ENCODE measurements around the gene FYTTD1.

The FYTTD1 gene

DNA sequence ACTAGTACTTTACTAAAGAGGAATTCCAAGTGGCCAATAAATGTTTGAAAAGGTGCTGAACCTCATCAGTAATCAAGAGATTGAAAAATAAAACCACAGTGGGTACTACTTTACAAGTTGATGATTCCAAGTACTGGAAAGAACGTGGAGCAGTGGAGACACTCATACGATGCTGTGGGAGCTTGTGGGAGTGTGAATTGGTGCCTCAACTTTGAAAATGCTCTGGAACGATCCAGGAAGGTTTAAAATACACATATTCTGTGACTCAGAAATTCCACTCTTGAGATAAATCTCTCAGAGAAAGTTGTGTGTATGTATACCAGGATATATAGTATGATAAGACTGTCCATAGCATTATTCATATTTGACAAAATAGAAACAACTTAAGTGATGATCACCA, 50.7 kb downstream of the FYTTD1 start:
- no peak overlapping the region for H3K9ac ChIP-seq (ENCODE audit: low read depth, low read length, poor library complexity, severe bottlenecking)

DNA sequence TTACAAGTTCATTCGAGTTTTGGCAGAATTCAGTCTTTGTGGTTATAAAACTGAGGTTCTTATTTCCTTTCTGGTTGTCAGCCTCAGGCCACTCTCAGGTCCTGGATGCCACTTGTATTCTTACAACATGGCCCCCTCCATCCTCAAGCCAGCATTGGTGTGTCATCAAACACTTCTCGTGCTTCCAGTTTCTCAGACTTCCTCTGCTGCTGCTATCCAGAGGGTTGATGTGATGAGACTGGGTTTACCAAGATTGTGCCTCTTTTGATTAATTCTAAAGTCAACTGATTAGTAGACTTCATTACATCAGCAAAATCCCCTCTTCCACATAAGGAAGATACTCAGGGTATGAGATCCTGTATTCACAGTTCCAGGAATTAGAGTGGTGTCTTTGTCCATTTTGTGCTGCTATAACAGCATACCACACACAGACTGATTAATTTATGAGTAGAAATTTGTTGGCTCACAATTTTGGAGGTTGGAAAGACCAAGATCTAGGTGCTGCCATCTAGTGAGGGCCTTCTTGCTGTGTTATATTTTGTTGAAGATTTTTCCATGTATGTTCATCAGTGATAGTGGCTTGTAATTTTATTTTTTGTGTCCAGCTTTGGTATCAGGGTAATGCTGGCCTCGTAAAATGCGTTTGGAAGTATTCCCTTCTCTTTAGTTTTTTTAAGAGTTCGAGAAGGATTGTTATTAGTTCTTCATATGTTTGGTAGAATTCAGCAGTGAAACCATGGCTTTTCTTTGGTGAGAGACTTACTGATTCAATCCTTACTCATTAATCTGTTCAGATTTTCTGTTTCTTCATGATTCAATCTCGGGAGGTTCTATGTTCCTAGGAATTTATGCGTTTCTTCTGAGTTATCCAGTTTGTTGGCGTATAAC, 52.5 kb downstream of the FYTTD1 start:
- H3K9me2 ChIP-seq (replicated peaks; ENCODE audit: low read depth, low read length), result no peaks in the 10 kb centered on the region
- peak; percentile 67 for TF ChIP-seq CTCF (conservative IDR thresholded peaks at IDR 0.05; ENCODE audit: low read length)
- TF ChIP-seq EZH2phosphoT487 (IDR thresholded peaks at IDR 0.05; ENCODE audit: borderline replicate concordance), result no peak
- H3K4me2 ChIP-seq (ENCODE audit: low read depth, low read length, poor library complexity, severe bottlenecking), result peak overlapping the region; percentile 81
- H3K9ac ChIP-seq (ENCODE audit: low read depth, low read length, poor library complexity, severe bottlenecking), result peak overlapping the region; percentile 17
- H3K79me2 ChIP-seq (ENCODE audit: insufficient read depth, low read length), result peaks cover 71% of the 10 kb centered on the region
- H2AFZ ChIP-seq (ENCODE audit: low read length), result no peak overlapping the region
- H4K20me1 ChIP-seq (ENCODE audit: insufficient read depth, low read length, poor library complexity, severe bottlenecking), result peaks cover 22% of the 10 kb centered on the region
- no peaks in the 10 kb centered on the region for H3K36me3 ChIP-seq (ENCODE audit: insufficient read depth, low read length)
- H3K9me3 ChIP-seq (ENCODE audit: insufficient read depth, low read depth, low read length), result no peaks in the 10 kb centered on the region
- H3K4me1 ChIP-seq (ENCODE audit: insufficient read depth, low read length, poor library complexity, severe bottlenecking), result peaks cover 33% of the 10 kb centered on the region
- no peaks in the 10 kb centered on the region for H3K27me3 ChIP-seq (ENCODE audit: insufficient read depth, low read length, poor library complexity, severe bottlenecking)
- H3K4me3 ChIP-seq (ENCODE audit: low read length, poor library complexity, severe bottlenecking), result peak overlapping the region; percentile 61
- H3F3A ChIP-seq (ENCODE audit: low read depth), result no peaks in the 10 kb centered on the region

More for the DNA sequence above, 50.7 kb downstream of the FYTTD1 start:
- peaks cover 40% of the 10 kb centered on the region for H3K4me1 ChIP-seq (ENCODE audit: insufficient read depth, low read length, poor library complexity, severe bottlenecking)
- H3K9me3 ChIP-seq (ENCODE audit: insufficient read depth, low read depth, low read length), result no peaks in the 10 kb centered on the region
- H3K4me2 ChIP-seq (ENCODE audit: low read depth, low read length, poor library complexity, severe bottlenecking), result no peak overlapping the region
- no peaks in the 10 kb centered on the region for H3F3A ChIP-seq (ENCODE audit: low read depth)
- no peaks in the 10 kb centered on the region for H3K9me2 ChIP-seq (replicated peaks; ENCODE audit: low read depth, low read length)
- H3K36me3 ChIP-seq (ENCODE audit: insufficient read depth, low read length), result no peaks in the 10 kb centered on the region
- no peak overlapping the region for H3K4me3 ChIP-seq (ENCODE audit: low read length, poor library complexity, severe bottlenecking)
- TF ChIP-seq CTCF (conservative IDR thresholded peaks at IDR 0.05; ENCODE audit: low read length) (no peak), EZH2phosphoT487 (IDR thresholded peaks at IDR 0.05; ENCODE audit: borderline replicate concordance) (no peak)
- peaks cover 26% of the 10 kb centered on the region for H4K20me1 ChIP-seq (ENCODE audit: insufficient read depth, low read length, poor library complexity, severe bottlenecking)
- peaks cover 84% of the 10 kb centered on the region for H3K79me2 ChIP-seq (ENCODE audit: insufficient read depth, low read length)
- H3K27me3 ChIP-seq (ENCODE audit: insufficient read depth, low read length, poor library complexity, severe bottlenecking), result no peaks in the 10 kb centered on the region
- H2AFZ ChIP-seq (ENCODE audit: low read length), result no peak overlapping the region

DNA sequence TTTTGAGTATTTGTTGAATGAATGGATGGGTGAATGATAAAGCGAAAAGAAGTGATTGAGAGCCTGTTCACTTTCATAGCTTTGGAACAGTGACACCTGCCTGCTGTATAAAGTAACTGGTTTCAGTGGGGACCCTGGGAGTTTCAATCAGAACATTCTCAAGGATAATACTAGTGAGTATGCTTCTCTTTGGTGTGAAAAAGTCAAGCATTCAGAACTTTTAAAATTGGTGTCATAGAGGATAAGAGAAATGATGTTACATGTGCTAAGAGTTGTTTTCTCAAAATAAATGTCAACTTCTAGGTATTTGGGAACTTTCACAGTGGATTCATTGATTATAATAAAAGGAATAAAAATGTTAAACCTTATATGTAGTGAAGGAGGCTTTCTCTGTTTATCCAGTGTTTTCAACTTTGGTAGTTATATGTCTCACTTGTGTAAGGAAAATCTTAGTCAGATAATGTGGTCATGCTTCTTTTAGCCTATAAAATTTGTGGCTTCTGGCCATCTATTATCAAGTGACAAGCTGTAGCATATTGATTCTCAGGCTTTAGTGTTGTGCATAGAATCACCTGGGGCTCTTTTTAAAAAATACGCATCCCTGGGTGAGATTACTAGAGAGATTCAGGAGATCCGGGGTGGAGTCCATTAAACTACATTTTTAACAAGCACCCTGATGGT, 53.2 kb downstream of the FYTTD1 start:
- Histone ChIP-seq H3K4me3 (ENCODE audit: low read length, poor library complexity, severe bottlenecking) (no peak overlapping the region), H3K9me2 (replicated peaks; ENCODE audit: low read depth, low read length) (no peaks in the 10 kb centered on the region), H3K9me3 (ENCODE audit: insufficient read depth, low read depth, low read length) (no peaks in the 10 kb centered on the region), H3K79me2 (ENCODE audit: insufficient read depth, low read length) (peaks cover 63% of the 10 kb centered on the region), H3F3A (ENCODE audit: low read depth) (no peaks in the 10 kb centered on the region), H3K9ac (ENCODE audit: low read depth, low read length, poor library complexity, severe bottlenecking) (no peak overlapping the region), H2AFZ (ENCODE audit: low read length) (no peak overlapping the region), H3K4me1 (ENCODE audit: insufficient read depth, low read length, poor library complexity, severe bottlenecking) (peaks cover 31% of the 10 kb centered on the region), H3K4me2 (ENCODE audit: low read depth, low read length, poor library complexity, severe bottlenecking) (no peak overlapping the region), H3K36me3 (ENCODE audit: insufficient read depth, low read length) (no peaks in the 10 kb centered on the region), H3K27me3 (ENCODE audit: insufficient read depth, low read length, poor library complexity, severe bottlenecking) (no peaks in the 10 kb centered on the region), H4K20me1 (ENCODE audit: insufficient read depth, low read length, poor library complexity, severe bottlenecking) (peaks cover 22% of the 10 kb centered on the region)
- TF ChIP-seq CTCF (conservative IDR thresholded peaks at IDR 0.05; ENCODE audit: low read length), result peak; percentile 35; the same call in 1 of the 2 replicates
- TF ChIP-seq EZH2phosphoT487 (IDR thresholded peaks at IDR 0.05; ENCODE audit: borderline replicate concordance), result no peak

All from Loucy (cell line).